ACHN (cell line): Measurements from ENCODE around the gene TARS1.
"Not testable (repeated sequence)": the region's sequence is repeated elsewhere in the genome, so short reads cannot be mapped to it uniquely, and the experiment has no call there.

Source experiments
- DNase-seq: peaks from one replicate; pipeline ENCODE4 v3.0.0-alpha.2; 2015
- in situ Hi-C: cut with HindIII; loops from 2 replicates; pipeline ENCODE4 v1.10.0; 2017; ENCODE audit warnings: low sequenced_read_pairs, low pct_ligation_motif_present, low pct_unique_long_range_greater_than_20kb

Gene TARS1

GRCh38 chr5:33433303-33434240 lies 7.2 kb upstream of the TARS1 start:
- DNase-seq, result no peak
- in situ Hi-C loops, result no loop called here

- peak; percentile 68 for DNase-seq
- in situ Hi-C loops, result not testable (repeated sequence)
These were observed 4.8 kb upstream of the TARS1 start for GRCh38 chr5:33435893-33436490.

GRCh38 chr5:33438996-33439395 lies 1.8 kb upstream of the TARS1 start:
- in situ Hi-C loops, result no loop called here
- no peak for DNase-seq

- in situ Hi-C loops, result no loop called here
- no peak for DNase-seq
These were observed 772 bp upstream of the TARS1 start for GRCh38 chr5:33439905-33440481.

DNA sequence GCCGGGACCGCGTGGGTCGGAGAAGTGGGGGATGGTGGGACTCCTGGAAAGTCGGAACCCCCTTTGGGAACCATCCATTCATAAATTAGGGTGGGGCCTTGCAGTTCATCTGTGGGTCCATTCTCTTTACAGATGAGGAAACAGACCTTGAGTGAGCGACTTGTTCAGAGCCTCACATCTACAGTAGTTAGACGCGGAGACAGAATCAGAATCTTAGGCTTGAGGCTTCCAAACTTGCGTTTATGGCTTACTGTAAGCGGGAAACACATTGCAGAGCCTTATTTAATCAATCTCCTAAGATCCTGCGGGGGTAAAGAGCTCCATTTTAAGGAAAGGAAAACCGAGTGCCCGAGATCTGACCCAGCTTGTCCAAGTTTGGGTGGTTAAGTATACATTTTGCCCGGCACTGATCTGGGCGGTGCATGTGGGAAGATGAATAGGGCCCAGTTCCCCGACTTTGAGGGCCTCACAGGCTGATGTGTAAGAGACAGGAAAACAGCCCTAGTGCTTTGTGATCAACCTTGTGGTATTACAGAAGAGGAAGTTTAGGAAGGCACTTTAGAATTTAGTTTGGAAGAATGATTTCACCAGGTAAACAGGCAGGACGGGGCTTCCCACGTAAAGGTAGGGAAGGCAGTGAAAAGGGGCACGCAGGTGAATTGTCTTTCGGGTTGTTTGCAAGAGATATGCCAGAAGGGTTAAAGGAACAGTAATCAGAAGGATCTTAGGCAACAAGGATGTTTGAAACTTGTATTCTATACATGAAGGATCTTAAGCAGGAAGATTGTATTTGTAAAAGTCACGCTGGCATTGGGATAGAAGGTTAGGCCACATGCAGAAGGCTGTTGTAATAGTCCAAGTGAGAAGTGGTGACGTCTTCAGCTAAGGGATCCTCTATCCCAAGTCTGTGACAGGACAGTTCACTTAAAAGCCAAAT lies 744 bp downstream of the TARS1 start:
- peak; percentile 72 for DNase-seq
- in situ Hi-C loops, result no loop called here

DNA sequence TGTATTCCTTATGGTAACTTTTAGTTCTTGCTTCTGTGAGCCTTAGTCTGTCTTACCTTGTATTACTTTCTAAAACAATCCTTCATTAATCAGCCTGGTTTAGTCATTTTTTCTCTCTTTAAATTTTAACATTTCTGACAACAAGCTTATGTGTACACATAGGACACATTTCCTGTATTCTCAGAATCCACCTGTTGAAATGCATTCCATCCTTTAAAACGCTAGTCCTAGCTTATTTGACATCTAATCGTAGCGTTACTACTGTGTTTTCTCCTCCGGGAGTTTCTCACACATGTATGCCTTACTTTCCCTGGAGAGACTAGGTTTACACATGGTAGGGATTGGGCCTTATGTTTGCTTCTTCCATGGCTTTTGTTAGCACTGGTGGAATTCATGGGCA lies 3.8 kb downstream of the TARS1 start:
- in situ Hi-C loops, result no loop called here
- DNase-seq, result no peak

GRCh38 chr5:33445798-33446197 lies 5.0 kb downstream of the TARS1 start:
- no peak for DNase-seq
- in situ Hi-C loops, result no loop called here

- in situ Hi-C loops, result no loop called here
- no peak for DNase-seq
These were observed 7.4 kb downstream of the TARS1 start for GRCh38 chr5:33448118-33448517.

GRCh38 chr5:33457126-33457525 lies 16.4 kb downstream of the TARS1 start:
- no peak for DNase-seq
- in situ Hi-C loops, result no loop called here

DNA sequence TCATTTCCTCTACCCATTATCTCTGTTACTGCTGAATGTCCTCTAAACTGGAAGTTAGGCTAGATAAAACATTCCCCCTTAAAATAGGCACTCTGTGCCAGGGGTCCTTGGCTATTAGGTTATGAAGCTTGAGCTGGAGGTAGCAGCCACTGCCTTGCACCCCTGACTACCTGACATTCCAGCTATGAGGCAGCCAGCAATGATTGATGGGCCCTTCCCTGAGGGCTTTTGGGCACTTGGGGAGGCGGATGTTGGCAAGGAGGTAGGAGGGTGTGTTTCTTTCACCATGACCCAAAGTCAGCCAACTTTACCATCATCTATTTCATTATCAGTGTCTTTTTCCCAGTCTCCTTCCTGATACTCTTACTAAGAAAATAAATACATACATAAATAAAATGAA lies 17.1 kb downstream of the TARS1 start:
- in situ Hi-C loops, result no loop called here
- DNase-seq, result no peak

- in situ Hi-C loops, result no loop called here
These were observed 19.4 kb downstream of the TARS1 start for GRCh38 chr5:33460210-33460609.

GRCh38 chr5:33462456-33462855 lies 21.7 kb downstream of the TARS1 start:
- in situ Hi-C loops, result no loop called here
- DNase-seq, result no peak

More at GRCh38 chr5:33460210-33460609, 19.4 kb downstream of the TARS1 start:
- DNase-seq, result no peak

GRCh38 chr5:33465120-33465519 lies 24.4 kb downstream of the TARS1 start:
- in situ Hi-C loops, result no loop called here
- no peak for DNase-seq

GRCh38 chr5:33468775-33469435 lies 28.1 kb downstream of the TARS1 start:
- no peak for DNase-seq
- in situ Hi-C loops, result no loop called here

GRCh38 chr5:33470544-33470943 lies 29.8 kb downstream of the TARS1 start:
- peak; percentile 33 for DNase-seq
- in situ Hi-C loops, result no loop called here

- no peak for DNase-seq
- in situ Hi-C loops, result no loop called here
These were observed 32.1 kb downstream of the TARS1 start for GRCh38 chr5:33472805-33473409.

- in situ Hi-C loops, result no loop called here
- DNase-seq, result no peak
These were observed 33.2 kb downstream of the TARS1 start for GRCh38 chr5:33474004-33474403.
